ENCODE results near the gene CELF3.

Gene CELF3

GRCh38 chr1:151720554-151720953 lies 4.0 kb upstream of the CELF3 start:
- DNase-seq, result no peak

GRCh38 chr1:151720125-151720524 lies 3.5 kb upstream of the CELF3 start:
- no peak for DNase-seq

GRCh38 chr1:151718666-151719065 lies 2.1 kb upstream of the CELF3 start:
- DNase-seq, result no peak

GRCh38 chr1:151718011-151718431 lies 1.4 kb upstream of the CELF3 start:
- no peak for DNase-seq

- DNase-seq, result no peak
Measured at GRCh38 chr1:151716405-151716762, 219 bp downstream of the CELF3 start.

GRCh38 chr1:151715726-151716404 lies 738 bp downstream of the CELF3 start:
- DNase-seq, result peak; percentile 74

GRCh38 chr1:151714820-151715725 lies 1.5 kb downstream of the CELF3 start:
- DNase-seq, result no peak

GRCh38 chr1:151713874-151714273 lies 2.7 kb downstream of the CELF3 start:
- no peak for DNase-seq

GRCh38 chr1:151713044-151713443 lies 3.6 kb downstream of the CELF3 start:
- DNase-seq, result no peak

GRCh38 chr1:151711951-151712350 lies 4.7 kb downstream of the CELF3 start:
- DNase-seq, result no peak

- DNase-seq, result no peak
Measured at GRCh38 chr1:151711044-151711800, 5.4 kb downstream of the CELF3 start.

GRCh38 chr1:151710187-151710840 lies 6.3 kb downstream of the CELF3 start:
- DNase-seq, result no peak

GRCh38 chr1:151708891-151709290 lies 7.7 kb downstream of the CELF3 start:
- no peak for DNase-seq

- no peak for DNase-seq
Measured at GRCh38 chr1:151707541-151708065, 9.0 kb downstream of the CELF3 start.

- no peak for DNase-seq
Measured at GRCh38 chr1:151706464-151707415, 9.9 kb downstream of the CELF3 start.

GRCh38 chr1:151705753-151706463 lies 10.7 kb downstream of the CELF3 start:
- no peak for DNase-seq

- DNase-seq, result no peak
Measured at GRCh38 chr1:151705146-151705545, 11.5 kb downstream of the CELF3 start.

GRCh38 chr1:151704246-151704645 lies 12.4 kb downstream of the CELF3 start:
- no peak for DNase-seq

- no peak for DNase-seq
Measured at GRCh38 chr1:151703813-151704212, 12.8 kb downstream of the CELF3 start.

GRCh38 chr1:151702936-151703335 lies 13.7 kb downstream of the CELF3 start:
- DNase-seq, result no peak

GRCh38 chr1:151701515-151701914 lies 15.1 kb downstream of the CELF3 start:
- no peak for DNase-seq

All from NCI-H1092 (cell line).